ENCODE results near the gene ROPN1.
"Not testable (repeated sequence)": the region's sequence is repeated elsewhere in the genome, so short reads cannot be mapped to it uniquely, and the experiment has no call there.

ROPN1 gene

DNA sequence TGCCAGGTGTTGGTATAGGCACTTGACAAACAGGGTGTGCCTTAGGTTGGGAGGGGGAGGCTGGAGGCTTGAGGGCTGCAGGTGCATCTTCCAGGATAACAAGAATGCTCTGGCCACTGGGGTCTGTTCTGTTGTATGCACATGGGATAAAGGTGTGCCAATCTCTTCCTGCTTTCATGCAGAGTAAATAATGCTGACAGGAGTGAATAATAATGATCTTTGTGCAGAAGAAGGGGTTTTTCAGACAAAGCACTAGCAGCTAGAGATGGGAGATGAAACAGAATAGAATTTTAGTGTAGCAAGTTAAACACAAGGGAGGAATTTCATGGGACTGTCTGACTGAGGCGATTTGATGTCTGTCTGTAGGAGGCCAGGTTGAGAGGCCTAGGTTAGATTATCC is 1.9 kb upstream of the ROPN1 start:
- no peak for DNase-seq

DNA sequence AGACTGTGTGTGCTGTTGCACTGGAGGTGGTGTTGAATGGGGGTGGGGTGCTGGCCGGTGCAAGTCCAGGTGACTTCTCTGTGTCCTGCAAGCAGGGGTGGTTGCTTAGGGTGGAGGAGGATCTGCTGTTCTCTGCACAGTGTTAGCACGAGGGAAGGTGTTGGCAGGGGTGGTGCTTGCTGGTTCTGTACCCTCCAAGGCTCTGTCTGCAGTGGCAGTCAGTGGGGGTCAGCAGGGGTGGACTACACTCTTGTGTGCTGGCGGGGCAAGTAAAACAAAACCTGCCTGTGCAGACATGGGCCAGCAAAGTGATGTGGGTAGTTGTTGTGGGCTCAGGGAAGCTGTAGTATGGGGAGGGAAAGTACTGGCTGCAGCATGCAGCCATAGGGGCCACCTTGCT is 5.5 kb downstream of the ROPN1 start:
- no peak for DNase-seq

DNA sequence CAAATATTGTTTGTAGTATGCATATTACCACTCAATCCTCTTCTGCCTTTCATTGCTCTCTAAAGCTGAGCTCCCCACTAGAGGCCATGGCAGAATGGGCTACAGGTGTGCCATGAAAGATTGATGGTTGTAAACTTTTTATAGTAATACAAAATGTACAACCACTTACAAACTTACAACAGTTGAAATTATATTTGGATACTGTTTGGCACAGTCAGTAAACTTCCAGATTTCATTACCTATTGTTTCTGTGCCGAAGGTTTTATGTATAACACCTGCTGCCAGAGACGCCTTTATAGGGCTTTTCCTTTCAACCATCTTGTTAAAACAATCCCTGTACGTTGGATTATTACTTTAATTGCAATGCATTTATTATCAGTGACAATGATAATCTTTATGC is 7.0 kb downstream of the ROPN1 start:
- DNase-seq: no peak

DNA sequence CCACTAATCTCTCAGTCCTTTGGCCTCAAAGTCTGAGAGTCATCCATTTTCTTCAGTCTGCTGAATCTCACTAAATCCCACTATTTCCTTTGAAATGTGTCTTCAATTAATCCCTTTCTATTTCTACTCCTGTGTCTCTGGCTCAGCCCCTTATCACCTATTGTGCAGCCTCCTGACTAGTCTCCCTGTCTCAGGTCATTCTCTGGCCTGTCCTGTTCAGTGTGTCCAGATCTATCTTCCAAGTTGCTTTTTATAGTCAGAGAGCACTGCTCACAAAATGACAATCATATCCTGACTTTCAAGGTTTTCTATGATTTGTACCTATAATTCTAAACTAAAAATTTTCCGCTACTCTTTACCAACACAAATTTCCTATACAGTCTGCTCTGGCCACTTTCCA is 7.6 kb downstream of the ROPN1 start:
- DNase-seq: no peak

DNA sequence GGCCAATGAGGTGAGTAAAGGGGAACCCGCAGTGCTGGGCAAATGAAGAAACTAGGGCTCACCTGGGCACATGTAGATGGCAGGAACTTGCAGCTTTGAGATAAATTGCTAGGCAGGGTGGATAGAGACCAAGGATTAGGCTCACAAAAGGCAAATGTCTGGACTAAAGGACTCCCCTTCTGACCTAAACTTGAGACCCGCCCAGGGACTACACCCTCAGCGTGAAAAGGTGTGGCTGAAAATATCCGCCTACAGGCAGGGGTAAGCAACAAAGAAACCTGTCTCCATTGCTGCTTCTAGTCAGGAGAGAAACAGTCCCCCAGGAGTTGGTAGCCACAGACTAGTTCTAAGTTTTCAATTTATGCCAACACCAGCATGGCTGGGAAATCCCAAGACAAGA is 10.6 kb downstream of the ROPN1 start:
- DNase-seq: not testable (repeated sequence)

DNA sequence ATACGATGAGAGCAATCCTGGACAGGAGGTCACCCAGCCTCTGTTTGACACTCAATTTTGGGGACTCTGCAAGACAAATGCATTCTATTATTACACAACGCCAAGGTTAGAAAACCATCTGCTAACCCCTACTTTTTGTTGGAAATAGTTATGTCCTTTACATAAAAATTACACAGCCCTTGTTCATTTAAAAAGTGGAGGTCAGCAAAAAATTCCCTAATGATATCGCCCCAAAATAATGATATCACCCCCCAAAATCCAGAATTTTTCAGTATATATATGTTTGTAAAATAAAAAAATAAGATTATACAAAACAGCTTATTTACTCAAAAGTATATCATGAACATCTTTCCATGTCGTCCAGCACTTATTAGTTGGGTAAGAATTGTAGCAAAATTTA is 11.4 kb downstream of the ROPN1 start:
- no peak for DNase-seq

DNA sequence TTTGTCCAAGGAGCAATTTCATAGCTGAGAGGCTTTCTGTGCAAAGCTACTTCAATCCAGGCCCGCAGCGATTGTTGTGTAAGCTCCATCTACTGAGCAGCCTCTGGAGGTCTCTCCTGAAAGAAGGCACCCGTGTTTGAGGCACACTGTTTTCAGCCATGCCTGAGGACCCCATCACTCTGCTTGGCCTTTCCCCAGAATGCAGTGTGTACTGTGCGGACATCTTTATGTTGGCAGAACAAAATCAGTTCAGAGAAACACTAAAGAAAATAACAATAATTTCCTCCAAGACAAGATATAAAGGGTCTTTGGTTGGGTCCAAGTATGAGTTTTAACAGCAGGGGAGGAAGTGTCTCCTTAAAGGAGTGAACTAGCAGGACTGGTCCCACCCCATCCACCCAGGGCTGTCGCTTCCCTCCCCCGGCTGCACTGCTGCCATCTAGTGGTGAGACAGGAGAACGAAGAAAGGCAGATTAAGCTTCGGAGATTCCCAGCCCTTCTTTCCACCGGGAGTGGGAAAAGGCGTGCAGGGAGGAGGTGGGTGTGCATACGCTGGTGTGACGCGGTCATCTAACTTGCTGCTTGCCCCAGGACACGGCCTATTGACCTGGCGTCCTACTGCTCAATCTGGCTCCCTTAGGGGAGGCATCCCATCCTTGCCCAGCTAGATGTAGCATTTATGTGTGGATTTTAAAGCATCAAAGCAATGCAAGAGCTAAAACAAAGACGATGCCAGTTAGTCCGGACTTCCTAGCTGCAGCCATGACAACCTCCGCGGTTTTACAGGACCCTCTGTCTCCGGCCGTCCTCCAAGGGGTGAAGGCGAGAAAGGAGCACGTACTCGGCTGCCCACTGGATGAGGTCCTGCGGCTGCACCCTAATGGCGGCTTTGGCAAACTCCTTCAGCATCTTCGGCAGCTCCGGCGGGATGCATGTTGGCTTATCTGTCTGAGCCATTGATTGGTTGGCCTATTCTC is 12.1 kb downstream of the ROPN1 start:
- peak; percentile 16 for DNase-seq

DNA sequence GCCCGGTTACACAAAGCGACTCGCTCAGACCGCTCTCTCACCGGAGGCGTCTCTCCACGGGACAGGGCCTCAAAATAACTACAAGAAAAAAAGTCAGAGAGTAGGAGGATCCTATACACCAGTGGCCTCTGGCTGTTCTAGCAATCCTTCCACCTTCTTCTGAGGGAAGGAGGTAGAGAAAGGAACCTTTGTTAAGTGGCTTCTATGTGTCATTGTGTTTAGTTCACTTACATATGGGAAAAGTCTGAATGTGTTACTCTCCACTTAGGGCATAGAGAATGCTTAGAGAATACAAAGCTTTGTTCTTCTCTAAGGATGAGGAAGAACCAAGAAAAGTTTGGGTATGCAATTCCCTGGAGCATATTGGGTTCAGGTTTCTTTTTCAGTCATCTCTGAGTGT is 15.0 kb downstream of the ROPN1 start:
- not testable (repeated sequence) for DNase-seq

DNA sequence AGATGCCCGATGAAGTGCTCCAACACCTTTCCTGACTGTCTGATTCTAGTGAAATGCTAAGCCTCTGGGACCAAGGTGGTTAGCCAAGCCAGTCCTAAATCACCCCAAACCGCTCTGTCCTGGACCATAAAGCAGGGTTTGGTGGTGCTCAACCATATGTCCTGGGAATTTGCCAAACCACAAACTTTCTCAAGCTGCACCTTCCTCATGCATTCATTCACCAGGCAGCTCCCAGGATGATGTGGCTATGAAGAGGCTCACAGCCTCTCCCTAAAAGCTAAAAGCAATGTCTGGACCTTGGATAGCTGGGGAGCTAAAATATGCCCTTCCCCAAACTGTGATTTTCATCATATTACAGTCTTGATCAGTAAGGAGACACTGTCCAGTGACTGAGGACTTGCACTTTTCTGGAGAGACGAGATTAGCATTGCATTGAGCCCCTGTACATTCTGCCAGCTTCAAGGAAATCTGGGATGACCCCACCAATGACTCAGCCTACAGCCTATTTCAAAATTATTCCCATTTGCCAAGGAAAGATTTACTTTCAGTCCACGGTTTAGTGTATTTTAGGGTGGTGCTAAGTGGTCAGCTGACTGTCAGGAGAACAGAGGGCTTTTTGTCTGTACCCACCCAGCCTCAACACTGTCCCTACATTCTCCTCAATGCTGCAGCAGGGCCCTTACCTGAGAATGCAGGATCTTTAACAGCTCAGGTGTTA is 15.6 kb downstream of the ROPN1 start:
- DNase-seq: not testable (repeated sequence)

DNA sequence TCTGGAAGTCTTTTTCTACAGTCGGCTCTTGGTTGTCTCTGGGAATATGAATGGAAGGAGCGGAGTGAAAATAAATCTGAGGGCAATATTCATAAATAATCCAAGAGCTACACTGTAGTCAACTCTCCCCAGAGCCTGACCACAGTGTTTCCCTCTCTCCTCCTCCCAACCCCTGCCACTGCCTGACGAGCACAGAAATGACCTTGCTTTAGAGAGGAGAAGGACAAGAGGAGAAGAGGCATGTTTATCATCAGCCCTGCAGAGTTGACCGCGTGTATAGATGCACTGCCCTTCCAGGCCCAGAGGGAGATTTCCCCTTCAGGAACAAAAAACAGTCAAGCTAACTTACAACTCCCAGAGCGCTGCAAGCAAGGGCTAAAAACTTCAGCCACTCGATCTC is 16.9 kb downstream of the ROPN1 start:
- not testable (repeated sequence) for DNase-seq

DNA sequence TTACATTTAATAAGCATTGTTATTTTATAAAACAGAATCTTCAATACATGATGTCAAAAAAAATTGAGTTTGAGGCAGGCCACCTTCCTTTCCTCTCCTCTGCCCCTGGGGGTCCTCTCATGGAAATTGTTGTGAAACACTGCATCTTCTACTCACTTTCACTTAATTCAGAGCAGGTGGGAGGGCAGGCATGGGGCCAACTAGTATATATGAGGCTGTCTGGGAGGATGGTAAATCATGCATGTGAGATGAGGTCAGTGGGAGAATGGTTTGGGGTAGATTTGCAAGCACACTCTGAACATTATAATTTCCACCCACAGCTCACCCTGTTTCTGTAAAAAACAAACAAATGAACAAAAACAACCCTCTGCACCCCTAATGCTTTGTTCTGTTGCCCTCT is 20.5 kb downstream of the ROPN1 start:
- no peak for DNase-seq

DNA sequence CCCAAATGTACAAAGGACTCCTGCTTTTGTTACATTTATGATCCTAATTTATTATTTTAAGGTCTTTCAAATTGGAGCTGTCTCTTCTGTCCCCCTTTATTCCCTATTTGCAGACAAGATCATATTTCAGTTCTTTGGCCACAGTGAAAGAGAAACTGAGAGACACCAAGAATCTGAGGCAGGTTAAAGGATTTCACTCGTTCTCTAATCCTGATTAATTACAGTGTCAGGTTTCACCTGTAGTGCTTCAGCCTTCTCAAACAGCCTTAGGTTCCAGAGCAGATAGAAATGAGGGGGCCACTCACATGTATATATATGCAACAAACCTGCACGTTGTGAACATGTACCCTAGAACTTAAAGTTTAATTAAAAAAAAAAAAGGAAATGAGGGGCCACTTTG is 24.7 kb downstream of the ROPN1 start:
- DNase-seq: not testable (repeated sequence)

DNA sequence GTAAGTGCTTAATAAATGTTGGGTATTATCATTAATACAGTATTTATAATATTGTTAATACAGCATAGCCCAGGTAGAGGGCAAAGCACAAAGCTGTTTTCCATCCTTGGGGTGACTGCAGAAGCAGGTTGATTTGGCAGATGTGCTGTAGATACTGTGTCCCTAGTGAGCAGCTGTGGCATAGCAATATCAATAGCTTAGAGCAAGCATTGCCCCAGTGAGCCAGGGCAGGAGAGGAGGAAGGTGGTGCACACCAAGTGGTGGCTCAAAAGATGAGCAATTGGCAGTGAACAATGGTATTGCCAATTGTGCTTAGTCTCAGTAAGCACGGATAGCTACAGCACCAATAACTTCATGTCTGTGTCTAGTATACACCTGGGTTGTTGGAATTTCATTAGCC is 25.1 kb downstream of the ROPN1 start:
- not testable (repeated sequence) for DNase-seq

DNA sequence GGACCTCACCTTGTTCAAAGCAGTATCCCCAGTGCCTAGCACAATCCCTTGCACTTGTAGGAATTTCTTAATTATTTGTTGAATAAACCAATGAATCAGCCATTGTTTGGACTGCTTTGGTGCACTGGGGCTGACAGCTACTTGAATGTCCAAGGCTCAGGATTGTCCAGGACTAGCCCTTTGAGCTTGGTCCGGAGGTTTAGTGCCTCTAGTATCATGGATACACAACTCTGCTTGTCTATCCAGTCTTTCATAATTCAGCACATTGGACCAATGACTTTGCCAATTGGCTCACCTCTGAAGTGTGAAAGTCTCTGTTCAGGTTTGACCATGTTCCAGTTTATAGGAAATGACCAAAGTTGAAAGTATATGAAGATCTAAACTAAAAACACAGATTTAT is 27.1 kb downstream of the ROPN1 start:
- DNase-seq: not testable (repeated sequence)

DNA sequence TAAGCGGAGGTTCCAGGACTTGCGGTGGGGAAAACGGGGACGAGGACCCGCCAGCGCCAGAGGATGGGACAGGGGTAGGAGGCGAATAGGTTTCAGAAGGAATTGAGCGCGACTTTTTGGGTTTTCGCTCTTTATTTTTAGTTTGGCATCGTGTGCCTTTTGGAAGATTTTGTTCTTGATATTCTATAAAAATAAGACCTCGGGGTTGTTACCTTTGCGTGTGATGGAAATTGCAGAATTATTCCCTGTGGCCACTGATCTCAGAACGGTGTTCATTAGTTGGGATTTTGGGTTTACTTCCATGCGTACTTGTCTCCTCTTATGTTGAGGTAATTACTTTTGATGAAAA is 30.4 kb downstream of the ROPN1 start:
- no peak for DNase-seq

DNA sequence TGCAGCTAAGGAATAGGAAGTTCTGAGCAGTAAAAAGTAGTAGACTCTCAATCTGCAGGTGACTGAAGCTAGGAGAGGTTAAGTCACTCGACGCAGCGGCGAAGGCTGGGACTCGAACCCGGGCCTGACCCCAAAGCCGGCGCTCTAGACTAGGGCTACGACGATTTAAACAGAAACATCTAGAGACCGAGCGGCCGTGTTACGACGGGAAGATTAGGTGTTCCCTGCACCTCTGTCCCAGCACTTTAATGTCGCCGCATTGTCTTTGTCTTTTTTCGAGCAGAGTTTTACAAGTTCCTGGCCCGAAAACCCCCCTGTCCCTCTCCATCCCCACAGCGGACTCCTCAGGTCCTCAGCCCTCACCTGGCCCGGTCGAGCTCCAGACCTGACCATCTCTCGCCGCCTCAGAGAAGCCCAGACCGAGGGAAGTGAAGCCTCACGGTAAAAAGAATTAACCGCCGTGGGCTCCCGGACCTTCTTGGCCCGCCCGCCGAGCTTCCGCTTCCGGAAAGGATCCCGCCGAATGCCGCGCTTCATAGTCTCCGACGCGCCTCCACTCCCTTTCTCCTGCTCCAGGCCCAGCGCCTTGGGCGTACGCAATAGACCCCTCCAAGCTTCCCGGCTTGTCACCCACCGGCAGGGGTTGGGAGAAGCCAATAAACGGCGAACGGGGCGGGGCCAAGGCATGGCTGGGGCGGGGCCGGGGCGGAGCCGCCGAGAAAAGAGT is 31.0 kb downstream of the ROPN1 start, which contains the start of gene CCDC14:
Gene CCDC14, minus strand, starts transcription at position 449 of the 727 bp plus-strand sequence. Its CDS starts 56 bp downstream, at position 393.
- DNase-seq: peak; percentile 62

DNA sequence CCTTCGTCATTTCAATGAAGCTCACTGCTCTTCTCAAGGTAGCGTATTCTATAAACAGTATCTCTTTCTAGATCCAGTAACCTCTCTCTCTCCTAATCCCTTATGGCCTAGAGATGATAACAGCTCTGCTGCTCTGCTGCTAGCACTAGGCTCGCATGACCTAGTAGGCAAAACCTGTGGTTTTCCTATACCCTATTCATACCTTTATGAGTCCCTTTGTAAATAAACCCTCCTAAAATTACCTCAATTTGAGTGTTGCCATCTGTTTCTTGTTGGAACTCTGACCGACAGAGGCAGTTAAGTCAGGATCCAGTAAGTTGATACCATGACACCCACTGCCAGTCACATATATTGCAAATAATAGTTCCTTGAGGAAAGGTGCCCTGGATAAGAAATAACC is 38.2 kb downstream of the ROPN1 start:
- DNase-seq: no peak

DNA sequence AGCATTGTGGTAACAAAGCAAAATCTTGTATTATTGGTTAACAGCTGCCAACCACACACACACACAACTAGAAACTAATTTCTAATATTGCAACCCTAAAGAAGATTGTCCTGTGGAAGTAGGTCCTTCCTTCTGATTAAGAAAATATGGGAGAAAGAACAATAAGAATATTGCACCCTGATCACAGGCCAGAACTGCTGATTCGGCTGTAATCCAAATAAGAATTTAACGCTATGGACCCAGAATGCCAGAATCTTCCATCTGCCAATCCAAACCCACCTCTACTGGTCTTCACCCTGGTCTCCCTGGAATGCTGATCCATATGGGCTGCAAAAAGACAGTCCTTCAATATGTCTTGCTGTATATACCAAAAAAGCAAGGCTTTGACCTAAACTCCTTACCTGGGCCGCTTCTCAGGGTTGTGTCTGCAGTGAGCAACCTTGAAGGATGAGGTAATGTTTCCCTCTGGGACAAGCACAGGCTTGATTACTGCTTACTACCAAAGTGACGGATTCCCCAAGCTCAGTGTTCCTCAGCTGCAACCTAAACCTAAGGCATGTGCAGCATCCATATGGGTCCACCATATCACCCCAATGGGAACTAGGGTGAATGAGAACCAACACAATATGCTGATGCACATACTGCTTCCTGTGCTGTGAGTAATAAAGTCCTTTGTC is 38.9 kb downstream of the ROPN1 start:
- DNase-seq: no peak

DNA sequence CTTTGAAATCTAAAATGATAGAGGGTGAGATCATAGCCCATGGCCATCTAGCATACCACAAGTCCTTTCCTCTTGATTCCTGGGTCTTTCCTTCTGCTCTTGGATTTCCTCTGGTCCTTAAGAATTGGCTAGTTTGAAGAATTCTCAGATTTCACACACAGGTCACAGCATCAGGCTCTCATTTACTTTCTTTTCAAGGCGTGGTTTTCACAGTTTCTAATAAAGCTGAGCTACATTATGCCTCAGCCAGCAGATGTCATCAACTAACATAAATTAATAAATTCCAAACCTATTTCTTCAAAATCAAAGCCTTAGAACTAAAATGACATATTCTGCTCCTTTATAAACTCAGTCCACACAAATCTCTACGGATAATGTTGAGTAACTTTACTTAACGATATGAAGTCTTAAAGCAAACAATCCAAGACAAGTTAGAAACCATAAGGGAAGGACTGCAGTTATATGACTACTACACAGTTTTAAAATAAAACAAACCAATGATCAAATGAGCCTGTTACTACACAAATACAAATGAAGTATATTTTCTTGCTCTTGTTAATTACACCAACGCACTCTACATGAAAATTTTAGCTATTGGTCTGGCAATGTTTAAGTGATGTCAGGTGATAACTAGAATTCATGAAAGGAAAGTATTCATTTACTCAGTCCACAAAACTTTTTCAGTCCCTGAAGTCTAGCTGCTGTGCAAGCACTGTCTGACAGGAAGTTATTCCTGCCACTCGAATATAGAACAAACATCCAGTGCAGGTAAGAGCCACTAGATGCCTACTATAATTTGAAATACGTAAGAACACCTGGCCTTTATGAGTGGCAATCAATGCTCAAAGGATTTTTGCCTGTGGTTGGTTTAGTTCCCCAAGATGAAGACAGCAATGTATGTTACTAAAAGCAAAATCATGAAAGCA is 40.1 kb downstream of the ROPN1 start:
- no peak for DNase-seq

DNA sequence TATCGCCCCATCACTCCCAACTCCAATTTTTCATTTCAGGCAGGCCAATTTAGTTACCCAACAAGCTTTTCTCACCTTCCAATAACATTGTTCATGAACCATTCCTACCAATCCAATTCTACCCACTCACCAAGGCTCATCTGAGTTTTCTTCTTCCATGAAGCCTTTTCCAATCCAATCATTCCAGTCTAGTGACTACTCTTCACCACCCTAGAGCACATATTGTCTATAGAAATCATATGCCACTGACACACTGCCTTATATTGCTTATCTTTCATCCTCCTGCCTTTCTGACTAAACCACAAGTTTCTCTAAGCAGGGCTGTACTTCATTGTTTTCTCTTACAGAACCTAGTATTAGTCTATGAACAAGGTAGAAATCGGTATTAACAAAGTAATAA is 42.3 kb downstream of the ROPN1 start:
- no peak for DNase-seq

DNA sequence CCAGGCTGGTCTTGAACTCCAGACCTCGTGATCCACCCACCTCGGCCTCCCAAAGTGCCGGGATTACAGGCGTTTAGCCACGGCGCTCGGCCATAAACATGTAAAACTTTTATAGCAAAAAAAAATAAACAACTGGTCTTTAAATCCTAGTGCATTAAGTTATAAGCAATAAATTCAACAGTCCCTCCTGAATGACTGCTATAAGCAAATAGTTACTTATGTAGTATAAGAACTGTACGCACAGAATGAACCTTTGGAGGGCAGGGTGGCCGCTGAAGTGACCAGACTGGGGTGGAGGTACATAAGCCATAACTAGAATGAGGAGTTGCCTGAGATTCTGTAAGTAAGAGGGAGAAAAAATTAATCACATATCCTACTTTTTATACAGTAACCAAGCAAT is 43.5 kb downstream of the ROPN1 start:
- DNase-seq: no peak

DNA sequence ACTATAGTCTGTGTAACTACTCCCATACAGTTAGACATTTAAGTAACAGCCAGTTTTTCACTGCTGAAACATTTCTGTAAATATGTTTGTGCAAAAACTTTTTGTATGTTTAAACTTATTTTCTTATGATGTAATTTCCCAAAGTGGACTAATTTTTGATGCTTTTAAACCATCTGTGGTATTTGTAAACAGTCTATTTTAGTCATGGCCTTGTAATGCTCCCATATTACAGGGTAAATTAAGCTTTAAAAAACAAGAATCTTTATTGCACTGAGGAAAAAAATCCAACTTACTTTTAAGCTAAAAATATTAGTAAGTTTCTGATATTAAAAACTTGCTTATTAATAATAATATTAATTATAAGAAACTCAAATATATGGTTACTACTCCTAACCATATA is 44.4 kb downstream of the ROPN1 start:
- DNase-seq: no peak
